Stimulated activated CD4-positive, alpha-beta T cell treated with anti-CD3 and anti-CD28 coated beads, Interleukin-12 subunit alpha, Interleukin-12 subunit beta, amount 100 ng/mL, for 24 hours (primary cell): ENCODE data around the gene MAIP1.

Experiments used
- DNase-seq, 2 experiments: peaks; one replicate each; pipeline ENCODE4 v3.0.0-alpha.2; 2020; ENCODE audit warnings: low read depth in 2 of 2

The MAIP1 gene

DNA sequence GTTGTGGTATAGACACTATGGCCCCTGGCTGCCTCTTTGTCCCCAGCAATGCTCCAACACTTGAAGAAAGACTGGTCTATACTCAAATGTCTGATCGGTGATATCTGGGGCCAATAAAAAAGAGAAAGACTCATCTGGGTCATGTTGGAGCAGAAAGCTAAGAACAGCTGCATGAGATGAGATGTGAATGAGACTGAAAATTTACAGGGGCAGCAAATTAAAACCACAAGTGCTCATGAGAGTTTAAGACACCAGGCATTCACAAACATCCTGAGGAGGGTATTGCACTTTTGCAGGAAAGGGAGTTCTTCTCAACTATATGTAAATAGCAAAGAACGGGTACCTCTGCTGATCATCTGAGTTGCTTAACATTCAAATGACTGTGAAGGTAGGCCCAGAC, 36.3 kb downstream of the MAIP1 start:
- no peak for DNase-seq

DNA sequence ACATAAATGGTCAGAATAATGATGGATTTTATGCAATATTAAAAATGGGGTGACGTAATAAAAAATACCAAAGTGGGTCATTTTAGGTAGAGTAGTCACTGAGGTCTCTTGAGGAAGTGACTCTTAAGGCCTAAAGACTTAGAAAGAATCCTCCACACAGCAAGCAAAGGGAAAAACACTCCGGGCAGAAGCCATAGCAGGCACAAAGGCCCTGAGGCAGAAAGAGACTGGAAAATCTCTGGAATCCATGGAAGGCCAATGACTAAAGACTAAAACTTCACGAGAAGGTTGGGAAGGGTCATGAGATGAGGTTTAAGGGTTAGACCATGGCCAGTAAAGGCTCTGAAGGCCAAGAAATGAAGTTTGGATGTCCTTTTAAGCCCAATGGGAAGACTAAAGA, 36.9 kb downstream of the MAIP1 start:
- DNase-seq = no peak

DNA sequence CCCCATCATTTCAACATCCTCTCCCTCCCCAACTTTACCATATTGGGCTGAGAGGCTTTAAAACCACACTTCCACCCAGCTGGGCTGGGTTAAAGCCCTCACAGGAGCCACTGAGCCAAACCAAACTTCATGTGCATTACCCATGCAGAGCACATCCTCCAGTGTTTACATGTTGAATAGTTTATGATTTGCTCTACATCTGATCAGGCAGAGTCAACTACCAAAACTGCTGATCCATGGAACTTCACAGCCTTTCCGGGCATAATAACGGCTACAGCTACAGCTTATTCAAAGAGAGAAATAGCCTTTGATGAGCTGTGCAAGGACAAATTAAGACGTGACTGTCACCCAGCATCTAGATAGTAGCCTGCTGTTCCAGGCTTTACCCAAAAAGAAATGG, 39.0 kb downstream of the MAIP1 start:
- DNase-seq = no peak

DNA sequence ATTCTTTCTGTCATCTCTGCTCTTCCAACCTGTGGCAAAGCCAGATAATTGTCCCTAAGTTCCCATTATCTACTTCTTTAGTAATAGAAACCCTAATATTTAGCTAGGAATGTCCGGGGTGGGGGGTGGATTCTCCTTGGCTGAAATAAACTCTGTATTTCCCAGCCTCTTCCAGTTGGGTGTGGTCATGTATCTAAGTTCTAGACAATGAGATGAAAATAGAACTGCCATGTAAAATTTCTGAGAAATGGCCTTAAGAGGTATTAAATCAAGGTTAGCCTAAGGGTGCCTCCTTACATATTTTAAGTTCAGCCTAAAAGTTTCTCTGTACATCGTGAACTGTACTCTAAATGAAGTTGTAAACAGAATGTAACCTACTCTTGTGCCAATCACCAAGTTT, 39.5 kb downstream of the MAIP1 start:
- no peak for DNase-seq

DNA sequence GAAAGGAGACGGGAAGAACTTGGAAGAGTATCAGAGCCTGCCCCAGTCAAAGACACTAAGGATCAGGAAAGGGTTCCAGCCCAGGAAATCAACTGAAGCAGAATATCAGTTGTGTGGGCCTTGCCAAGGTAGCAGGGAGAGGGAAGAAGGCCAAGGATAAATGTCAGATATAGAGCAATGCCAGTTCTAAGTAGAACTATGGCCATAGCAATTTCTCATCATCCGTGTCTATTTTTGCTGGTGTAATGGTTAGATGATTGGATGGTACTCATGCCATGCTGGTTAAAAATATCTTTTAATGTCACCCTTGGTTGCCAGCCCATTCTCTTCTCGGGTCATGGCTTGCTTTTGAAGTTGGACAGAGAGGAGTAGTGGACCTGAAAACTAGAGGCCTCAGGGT, 41.9 kb downstream of the MAIP1 start:
- DNase-seq = no peak

DNA sequence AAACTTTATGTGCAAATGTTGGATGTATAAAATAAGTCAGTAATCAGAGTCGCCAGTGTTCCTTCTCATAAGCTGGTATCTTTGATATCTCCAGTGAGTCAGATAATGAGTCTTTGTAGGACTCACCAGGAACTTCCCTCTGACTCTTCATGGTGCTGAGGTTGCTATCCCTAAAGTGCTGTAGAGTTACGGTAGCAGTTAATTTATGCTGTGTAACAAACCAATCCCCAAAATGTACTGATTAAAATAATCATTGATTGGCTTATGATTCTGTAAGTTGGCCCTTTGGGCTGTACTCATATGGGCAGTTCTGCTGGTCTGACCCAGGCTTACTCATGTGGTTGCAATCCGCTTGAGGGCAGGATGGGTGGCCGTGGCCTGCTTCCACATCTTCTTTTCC, 43.8 kb downstream of the MAIP1 start:
- DNase-seq = no peak

DNA sequence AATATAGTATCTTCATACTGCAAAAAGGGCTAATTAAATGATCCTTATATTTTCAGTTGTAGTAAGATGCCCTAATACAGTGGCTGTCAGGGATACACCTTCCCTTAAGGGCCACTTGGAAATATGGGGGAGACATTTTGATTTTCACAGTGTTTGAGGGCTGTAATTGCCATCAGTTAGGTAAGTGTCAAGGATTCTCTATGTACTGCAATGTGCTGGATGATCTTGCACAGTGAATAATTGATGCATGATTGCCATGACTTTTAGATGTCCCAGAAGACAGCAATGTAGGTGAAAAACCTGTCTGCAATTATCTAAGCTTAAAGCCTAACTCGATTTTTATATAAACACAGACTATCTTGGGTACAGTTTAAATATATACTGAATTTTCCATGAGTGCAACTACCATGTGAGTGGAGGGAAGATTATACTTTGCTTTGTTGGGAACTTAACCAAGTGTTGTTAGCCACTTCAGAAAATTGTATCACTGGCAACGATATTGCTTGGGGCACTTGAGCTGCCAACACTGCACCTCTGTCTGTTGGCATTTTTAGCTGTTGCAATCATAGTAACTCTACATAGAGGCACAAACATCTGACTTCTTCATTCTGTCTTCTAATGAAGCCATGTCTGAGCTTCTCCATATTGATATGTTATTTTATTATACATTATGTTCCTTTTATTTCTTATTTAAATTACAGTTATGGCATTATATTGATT, 45.2 kb downstream of the MAIP1 start:
- no peak for DNase-seq

DNA sequence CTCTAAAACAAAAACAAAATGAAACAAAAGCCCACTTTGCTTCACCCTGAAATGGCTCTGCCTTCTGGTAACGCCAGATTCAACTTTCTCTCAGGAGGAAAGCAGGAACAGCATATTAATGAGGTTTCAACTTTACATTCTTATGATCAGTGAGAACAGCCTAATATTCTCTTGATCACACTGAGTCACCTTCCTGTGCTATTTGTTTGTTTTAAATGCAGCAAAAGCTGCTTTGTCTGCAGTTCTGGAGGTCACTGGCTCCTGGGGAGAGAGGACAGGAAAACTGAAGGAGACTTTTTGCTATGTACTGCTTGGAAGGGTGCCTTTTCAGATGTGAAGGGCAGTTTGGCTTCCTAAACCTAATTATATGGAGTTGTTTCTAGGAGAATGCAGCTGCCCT, 48.1 kb downstream of the MAIP1 start:
- DNase-seq = no peak

DNA sequence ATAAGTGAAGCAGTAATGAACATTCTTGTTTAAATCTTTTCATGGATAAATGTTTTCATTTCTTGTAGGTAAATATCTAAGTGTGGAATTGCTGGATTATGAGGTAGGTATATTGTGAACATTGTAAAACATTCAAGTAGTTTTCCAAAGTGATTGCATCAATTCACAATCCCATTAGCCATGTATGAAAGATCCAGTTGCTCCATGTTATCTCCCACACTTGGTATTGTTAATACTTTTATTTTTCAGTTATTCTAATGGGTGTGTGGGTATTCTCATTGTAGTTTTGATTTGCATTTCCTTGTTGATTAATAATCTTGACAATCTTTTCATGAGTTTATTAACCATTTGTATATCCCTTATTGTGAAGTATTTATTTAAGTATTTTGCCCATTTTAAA, 50.3 kb downstream of the MAIP1 start:
- no peak for DNase-seq

DNA sequence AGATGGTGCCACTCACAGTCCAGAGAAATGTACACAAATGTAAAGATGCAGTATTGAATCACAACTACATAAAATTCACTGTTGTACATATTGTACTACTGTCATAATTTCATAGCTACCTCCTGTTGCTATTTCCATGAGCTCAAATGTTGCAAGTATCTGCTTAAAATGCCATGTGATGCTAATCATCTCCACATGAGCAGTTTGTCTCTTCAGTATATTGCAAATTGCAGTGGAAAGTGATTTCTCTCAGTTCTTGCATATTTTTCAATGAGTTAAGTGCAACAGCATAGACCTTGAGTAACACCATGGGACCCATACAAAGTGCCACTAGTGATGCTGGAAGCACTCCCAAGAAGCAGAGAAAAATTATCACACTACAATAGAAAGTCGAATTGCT, 51.9 kb downstream of the MAIP1 start:
- DNase-seq = no peak

DNA sequence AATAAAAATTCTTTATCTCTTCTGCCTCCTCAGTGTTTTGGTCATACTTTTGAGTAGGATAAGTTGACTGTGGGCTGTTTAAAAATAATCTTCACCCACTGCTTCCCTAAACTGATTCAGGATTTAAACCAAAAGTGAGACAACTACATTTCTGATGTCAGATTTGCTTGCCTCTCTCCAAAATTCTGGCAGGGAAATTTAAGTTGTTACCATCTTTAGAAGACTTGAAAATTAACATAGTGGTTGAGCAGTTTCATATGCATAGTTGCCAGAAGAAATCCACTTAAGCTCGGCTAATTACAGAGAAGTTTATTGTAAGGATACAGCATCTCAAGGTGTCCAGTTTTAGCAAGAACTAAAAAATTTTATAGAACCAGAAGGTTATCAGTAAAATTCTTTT, 57.0 kb downstream of the MAIP1 start:
- DNase-seq = no peak
